Fibroblast of peridontal ligament (primary cell): Measurements from ENCODE around the gene KDM1B.
"Not testable (repeated sequence)": the region's sequence is repeated elsewhere in the genome, so short reads cannot be mapped to it uniquely, and the experiment has no call there.

ENCODE experiments used
- DNase-seq: peaks from one replicate; pipeline ENCODE4 v3.0.0-alpha.2; 2010; ENCODE audit errors: extremely low read depth

KDM1B gene

DNA sequence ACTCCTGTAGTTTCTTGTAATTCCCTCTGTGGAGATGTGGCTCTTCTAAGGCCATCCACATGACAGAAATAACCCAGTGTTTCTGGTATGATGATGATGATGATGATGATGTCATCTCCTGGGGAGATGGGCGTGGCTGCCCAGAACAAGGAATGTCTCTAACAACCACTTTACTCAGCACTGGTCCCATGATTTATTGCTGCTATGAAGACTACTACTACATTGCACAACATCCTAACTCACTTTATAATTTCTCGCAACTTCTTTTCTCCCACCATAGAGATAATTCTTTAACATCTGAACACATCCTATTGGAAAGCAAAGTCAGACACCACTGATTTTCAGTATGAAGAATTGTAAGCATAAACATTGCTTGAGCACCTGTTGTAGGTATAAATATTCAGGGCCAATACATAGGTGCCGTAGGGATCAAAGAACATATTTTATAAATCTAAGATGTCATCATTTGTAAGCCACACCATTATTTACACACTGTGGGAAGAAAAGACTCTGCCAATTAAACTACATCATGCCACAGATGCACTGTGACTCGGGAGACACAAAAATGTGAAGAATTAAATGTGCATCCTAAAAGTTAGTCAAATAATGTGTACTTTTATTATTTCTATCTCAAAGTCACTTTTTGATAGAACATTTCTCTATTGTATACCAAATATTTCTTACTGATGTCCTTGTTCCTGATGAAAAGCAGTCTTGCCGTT is 6.8 kb upstream of the KDM1B start:
- peak; percentile 83 for DNase-seq

GRCh38 chr6:18151391-18151790 is 3.8 kb upstream of the KDM1B start:
- DNase-seq: not testable (repeated sequence)

GRCh38 chr6:18151801-18152200 is 3.4 kb upstream of the KDM1B start:
- no peak for DNase-seq

- DNase-seq: no peak
Measured at GRCh38 chr6:18153311-18153703, 1.9 kb upstream of the KDM1B start.

- DNase-seq: no peak
Measured at GRCh38 chr6:18154507-18155149, 594 bp upstream of the KDM1B start, which contains the start of gene TPMT. Gene TPMT, minus strand, starts transcription at chr6:18155077. Its CDS starts 5,950 bp downstream, at chr6:18149127.

- DNase-seq: no peak
Measured at GRCh38 chr6:18155864-18156421, 721 bp downstream of the KDM1B start.

GRCh38 chr6:18160911-18161310 is 5.7 kb downstream of the KDM1B start:
- DNase-seq: no peak

GRCh38 chr6:18161431-18161830 is 6.2 kb downstream of the KDM1B start:
- no peak for DNase-seq

GRCh38 chr6:18162401-18162800 is 7.2 kb downstream of the KDM1B start:
- no peak for DNase-seq

DNA sequence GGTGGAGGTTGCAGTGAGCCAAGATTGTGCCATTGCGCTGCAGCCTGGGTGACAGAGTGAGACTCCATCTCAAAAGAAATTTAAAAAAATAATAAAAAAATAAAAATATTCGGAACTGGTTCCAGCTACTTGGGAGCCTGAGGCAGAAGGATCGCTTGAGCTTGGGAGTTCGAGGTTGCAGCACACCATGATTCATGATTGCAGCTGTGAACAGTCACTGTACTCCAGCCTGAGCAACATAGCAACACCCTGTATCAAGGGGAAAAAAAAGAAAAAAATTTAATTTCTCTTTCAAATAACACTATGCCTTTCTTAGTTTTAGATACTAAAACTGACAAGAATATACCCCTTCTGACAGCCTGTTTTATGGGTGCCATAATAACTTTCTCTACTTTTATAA is 10.5 kb downstream of the KDM1B start:
- no peak for DNase-seq

- peak; percentile 24 for DNase-seq
Measured at GRCh38 chr6:18166312-18167036, 11.3 kb downstream of the KDM1B start.

- no peak for DNase-seq
Measured at GRCh38 chr6:18168264-18168663, 13.0 kb downstream of the KDM1B start.

- no peak for DNase-seq
Measured at GRCh38 chr6:18171871-18172270, 16.6 kb downstream of the KDM1B start.

DNA sequence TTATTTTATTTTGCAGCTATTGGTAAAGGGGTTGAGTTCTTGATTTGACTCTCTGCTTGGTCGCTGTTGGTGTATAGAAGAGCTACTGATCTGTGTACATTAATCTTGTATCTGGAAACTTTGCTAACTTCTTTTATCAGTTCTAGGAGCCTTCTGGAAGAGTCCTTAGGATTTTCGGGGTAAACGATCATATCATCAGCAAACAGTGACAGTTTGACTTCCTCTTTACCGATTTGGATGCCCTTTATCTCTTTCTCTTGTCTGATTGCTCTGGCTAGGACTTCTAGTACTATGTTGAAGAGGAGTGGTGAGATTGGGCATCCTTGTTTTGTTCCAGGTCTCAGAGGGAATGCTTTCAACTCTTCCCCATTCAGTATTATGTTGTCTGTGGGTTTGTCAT is 21.0 kb downstream of the KDM1B start:
- DNase-seq: not testable (repeated sequence)

DNA sequence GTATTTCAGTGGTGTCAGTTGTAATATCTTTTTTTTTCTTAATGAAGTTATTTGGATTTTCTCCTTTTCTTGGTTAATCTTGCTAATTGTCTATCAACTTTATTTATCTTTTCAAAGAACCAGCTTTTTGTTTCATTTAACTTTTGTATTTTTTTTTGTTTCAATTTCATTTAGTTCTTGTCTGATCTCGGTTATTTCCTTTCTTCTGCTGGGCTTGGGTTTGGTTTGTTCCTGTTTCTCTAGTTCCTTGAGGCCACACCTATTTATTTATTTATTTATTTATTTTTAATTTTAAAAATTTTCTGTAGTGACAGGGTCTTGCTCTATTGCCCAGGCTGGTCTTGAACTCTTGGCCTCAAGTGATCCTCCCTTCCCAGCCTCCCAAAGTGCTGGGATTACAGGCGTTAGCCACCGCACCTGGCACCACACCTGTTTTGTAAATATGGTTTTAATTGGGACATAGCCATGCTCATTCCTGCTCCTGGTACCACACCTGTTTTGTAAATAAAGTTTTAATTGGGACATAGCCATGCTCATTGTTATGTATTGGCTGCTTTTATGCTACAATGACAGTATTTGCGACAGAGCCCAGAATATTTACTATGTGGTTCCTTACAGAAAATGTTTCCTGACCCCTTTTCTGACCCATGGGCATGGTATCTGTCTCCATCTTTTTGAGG is 22.2 kb downstream of the KDM1B start:
- no peak for DNase-seq

DNA sequence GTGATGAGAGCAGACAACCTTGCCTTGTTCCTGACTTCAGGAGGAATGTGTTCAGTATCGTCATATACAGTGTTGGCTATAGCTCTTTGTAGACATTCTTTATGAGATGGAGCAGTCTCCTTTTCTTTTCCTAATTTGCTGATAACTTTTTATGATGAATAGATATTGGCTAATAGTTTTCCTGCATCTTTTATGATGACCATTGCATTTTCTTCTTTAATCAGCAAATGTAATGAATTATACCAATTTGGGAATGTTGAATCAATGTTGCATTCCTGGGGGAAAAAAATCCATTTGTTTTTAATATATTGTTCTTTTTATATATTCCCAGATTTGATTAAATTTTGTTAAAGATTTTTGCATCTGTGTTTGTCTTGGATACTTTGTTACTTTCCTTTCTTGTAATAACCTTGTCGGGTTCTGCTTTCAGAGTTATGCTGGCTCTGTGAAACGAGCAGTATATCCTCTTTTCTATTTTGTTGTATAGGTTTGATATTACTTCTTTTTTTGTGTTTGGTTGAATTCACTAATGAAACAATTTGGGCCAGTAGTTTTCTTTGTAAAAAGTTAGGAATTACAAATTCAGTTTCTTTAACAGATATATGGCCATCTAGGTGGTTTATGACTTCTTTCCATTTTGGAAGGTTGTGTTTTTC is 23.9 kb downstream of the KDM1B start:
- no peak for DNase-seq

- no peak for DNase-seq
Measured at GRCh38 chr6:18179770-18180356, 24.6 kb downstream of the KDM1B start.

DNA sequence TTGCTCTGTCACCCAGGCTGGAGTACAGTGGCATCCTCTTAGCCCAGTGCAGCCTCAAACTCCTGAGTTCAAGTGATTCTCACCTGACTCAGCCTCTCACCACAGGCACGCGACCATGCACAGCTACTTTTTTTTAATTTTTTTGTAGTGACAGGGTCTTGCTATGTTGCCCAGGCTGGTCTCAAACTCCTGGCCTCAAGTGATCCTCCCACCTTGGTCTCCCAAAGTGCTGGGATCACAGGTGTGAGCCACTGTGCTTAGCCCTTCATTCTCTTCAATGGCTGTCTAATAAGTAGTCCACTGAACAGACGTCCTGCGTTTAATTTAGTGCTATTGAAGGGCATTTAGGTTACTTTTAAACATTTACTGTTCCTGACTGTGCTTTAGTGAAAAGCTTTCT is 27.3 kb downstream of the KDM1B start:
- no peak for DNase-seq

GRCh38 chr6:18183766-18184165 is 28.5 kb downstream of the KDM1B start:
- peak; percentile 59 for DNase-seq

DNA sequence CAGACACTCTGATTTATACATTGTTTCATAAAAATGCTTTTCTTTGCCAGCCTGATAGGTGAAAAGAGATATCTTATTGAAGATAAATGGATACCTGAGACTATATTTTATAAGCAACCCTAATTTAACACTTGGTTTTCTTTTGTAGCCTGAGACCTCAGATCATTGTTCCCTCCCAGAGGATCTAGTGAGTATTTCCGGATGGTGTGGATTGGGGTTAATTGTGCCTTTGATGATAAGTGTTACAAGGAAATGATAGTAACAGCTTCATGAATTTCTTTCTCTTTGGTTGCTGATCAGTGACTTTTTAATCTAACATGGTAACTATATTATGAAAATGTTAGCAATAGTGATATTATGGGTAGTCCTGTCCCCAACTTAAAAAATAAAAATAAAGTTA is 30.4 kb downstream of the KDM1B start:
- DNase-seq: no peak

- DNase-seq: no peak
Measured at GRCh38 chr6:18186033-18186432, 30.8 kb downstream of the KDM1B start.
